CD4-positive, alpha-beta T cell treated with Interleukin-2 at 100 ng/mL for 4 hours (primary cell): ENCODE measurements around the gene IGSF11.

Source experiments
- DNase-seq: peaks from one replicate; pipeline ENCODE4 v3.0.0-alpha.2; 2020; ENCODE audit warnings: low spot score

The IGSF11 gene

DNA sequence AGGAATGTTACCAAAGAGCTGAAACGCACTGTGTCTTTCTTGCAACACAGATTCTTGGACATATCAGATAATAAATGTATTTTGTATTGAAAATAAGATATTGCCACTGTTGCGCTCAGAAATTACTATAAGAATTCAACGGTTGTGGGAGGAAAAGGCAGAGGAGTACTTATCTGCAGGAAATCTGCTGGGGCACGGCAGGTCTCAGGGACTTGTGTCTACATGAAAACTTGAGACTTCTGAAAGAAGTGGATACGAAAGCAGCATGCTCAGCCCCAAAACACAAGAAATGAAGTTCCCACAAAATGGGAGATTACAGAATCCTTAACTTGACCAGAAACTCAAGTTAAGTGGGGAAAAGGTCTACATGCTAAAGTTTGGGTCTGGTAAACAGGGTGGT, 86.5 kb downstream of the IGSF11 start:
- DNase-seq, result no peak

DNA sequence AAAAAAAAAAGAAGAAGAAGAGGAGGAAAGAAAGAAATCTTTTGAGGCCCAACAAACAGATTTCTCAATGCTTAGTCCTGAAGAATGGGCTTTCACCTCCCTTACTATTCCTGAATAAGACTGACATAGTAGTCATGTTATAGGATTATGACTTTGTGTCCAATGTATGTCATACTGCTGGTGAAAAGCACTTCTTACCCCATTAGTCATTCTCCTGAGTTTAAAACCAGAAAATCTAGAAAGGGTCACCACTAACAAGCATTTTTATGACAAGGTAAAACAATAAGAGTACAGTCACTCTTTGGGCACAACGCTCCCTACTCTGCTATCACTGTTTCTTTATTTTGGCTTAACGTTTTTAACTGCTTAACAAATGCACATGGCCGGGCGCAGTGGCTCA, 88.2 kb downstream of the IGSF11 start:
- no peak for DNase-seq

DNA sequence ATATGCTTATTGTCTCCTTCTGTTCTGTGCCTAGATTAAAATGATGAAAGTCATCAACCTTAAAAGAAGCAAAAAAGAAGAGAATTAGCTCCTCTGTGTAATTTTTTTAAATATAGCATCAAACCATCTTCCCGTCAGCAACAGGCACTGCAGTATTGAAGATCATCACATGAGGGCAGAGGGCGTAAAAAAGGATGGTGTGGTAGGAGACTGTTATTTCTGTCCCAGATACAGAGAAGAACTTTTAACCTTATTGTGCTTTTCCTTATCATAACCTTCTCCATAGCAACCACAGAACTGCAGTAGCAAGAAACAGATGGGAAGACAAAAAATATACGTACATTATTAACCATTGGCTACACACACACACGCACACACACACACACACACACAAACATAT, 88.8 kb downstream of the IGSF11 start:
- no peak for DNase-seq

DNA sequence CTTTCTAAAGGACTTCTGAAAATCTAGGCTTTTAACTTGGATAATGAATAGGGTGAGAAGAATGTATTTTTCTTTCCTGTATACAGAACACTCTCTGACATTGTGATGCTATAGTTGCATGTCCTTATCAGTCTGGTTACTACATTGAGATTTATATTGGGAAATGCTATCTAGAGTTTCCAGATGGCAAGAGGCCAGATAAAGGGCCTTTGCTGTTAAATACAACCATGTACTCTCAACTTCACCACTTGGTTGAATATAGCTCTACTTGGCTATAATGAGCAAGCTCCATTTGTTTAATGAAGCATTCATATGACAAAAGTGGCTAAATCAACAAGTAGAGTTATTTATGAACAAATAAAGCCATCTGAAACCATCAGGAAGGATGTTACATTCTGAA, 91.0 kb downstream of the IGSF11 start:
- DNase-seq, result no peak

DNA sequence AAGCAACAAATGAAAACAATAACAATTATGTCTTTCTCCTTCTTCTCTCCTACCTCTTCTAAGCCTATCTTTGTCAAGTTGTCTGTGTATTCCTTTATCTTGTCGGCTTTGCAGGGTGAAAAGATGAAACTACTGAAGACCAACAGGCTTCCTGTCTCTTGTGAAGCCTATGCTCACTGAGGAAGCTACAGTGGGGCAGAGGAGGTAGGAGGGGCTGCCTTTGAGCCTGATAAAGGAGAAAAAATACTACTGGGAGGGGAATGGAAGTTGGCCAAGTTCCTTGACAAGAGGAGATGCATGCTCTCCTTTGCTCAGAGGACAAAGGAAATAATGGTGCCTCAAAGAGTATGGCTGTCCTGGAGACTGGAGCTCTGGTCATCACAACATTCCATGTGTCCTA, 92.0 kb downstream of the IGSF11 start:
- DNase-seq, result no peak

DNA sequence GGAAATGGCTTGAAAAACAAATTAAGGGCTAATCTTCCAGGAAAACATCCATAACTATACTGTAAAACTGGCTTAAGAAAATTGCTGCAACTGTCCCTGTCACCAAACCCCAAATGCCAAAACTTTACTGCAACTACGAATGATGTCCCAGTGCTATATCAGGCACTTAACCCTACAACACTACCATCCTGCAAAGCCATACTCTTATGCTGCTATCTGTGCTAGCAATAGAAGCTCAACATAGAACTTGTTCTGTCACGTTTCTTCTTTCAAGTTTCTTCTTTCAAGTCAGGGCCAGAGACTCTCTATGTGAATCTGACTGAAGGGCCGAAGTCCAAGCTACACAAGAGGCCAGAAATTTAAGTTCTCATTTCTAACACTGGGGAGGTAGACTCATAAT, 92.5 kb downstream of the IGSF11 start:
- no peak for DNase-seq

DNA sequence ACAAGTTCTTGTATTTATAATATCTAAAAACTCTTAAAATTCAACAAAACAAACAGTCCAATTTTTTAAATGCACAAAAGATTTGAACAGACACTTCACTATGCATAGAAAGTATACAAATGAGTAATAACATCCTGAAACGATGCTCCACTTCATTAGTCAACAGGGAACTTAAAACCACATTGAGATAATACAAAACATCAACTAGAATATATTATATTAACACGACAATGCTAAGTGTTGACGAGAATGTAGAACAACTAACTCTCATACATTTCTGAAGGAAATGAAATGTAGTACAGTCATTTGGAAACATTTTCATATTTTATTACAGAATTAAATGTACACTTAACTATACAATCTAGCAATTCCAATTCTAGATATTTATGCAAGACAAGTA, 93.4 kb downstream of the IGSF11 start:
- DNase-seq, result no peak

DNA sequence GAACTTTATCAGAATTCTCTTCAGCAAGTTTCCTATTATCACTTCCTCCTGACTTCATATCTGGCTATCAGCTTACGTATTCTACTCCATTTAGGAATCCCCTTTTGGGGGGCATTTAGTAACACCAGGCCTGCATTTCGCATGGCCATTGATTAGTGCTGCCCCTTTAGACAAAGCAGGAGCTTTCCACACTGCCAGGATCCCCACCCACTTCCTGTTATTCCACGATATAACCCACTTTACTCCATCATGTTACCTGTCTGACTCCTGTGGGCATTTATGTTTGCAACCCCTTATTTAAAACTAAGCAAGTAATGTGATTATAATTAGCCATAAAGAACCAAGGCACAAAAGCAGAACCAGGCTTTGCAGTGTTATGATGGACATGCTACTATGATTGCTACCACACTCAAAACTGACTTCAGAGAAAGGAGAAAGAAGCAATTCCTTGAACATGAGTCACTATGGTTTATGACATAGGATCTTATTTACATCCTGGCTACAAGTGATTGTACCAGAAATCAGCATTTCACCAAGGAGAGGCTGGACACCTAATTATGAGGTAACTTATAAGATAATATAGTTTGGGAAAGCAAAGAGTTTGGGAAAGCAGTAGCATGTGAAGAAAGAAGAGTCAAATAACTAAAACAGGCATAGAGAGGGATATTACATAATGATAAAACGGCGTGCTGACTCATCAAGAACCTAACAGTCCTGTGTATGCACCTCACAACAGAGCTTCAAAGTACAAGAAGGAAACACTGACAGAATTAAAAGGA, 96.3 kb downstream of the IGSF11 start:
- DNase-seq, result no peak

DNA sequence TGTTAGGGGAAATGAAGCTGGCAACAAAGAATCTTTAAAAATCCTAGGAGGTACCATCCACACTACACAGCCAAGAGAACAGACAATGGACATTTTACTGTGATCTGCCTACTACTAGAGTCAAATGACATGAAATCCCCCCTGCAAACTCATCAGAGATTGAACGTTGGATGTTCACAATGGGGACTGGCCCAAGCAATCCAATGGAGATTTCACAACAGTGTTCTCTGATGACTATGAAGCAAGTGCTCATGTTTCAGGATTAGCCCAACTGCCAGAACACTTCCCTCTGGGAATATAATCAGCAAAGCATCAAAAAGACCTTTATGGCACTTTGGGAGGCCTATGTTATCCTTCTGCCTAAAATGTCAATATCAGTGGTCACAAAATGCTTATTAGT, 97.8 kb downstream of the IGSF11 start:
- no peak for DNase-seq

DNA sequence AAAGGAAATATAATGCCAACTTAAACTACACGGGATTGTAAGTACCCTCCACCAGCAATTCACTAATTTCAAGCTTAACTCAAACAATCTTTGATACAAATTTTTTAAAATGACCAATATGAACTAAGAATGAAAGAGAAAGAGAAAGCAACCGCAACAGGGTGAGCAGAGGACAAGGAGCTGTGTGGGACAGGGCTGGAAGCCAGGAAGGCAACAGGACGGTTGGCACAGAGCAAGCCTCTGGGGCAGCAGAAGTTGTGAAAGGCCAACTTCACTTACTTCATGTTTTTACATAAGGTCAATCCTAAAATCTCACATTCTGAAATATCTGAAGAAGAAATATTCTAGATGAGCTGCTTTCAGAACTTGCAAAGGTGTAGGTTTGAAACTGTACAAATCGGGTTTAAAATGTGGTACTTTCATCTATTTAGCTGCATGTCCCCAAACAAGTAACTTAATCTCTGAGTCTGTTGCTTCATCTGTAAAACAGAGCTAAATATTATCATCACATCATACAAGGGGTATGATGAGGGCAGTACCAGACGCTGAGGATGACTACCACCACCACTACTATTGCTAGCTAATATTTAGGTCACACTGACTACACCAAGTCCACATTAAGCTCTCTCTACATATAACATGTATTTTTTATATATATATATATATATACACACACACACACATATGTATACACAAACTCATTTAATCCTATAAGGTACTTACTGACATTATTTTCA, 101.7 kb downstream of the IGSF11 start:
- no peak for DNase-seq

DNA sequence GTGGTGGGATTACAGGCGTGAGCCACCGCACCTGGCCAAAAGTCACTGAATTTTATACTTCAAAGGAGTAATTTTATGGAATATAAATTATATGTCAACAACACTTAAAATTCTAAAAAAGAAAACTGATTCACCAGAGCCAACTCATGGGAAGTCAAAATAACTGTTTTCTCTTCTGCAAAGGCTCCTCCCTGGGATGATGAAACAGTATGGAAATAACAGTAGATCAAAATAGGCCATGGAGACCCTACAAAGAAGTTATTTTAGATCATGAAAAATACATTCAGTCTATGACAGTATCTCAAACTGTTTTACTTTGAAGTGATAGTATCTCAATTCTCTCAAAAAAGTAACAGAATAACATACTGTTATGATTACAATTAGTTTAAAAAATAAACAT, 102.7 kb downstream of the IGSF11 start:
- no peak for DNase-seq

DNA sequence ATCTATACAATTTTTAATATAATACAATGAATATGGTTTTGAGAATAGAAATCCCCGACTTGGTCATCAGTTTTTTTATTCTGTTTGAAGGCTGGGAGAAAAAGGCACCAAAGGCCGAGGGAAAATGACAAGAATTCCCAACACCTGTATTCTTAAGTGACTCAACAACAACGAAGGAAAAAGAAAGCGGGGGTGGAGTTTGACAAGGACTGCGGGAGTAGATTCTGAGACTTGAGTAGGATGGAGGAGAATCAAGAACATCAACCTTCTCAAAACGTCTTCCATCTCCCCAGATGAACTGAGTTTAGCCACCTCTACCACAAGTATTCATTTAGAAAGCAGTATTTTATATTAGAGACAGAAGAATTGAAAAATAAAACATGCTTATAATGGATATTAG, 107.2 kb downstream of the IGSF11 start:
- no peak for DNase-seq

DNA sequence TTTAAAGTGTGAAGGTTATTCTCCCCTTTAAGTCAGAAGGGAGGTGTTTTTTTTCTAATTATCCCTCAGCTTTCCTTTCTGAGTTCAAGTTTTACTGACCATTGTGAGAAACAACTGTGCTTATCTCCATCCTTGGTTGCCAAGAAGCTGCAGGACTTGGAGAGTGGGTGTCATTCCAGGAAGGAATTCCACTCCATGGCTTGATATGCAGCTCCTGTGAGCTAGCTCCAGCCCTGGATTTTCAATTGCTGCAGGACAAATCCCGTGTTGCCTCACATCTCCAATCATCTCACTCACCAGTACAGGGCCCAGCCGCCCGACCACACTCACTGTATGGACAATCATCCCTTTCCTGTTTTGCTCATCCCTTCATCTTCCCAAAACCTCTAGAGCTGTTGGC, 122.5 kb downstream of the IGSF11 start:
- no peak for DNase-seq

DNA sequence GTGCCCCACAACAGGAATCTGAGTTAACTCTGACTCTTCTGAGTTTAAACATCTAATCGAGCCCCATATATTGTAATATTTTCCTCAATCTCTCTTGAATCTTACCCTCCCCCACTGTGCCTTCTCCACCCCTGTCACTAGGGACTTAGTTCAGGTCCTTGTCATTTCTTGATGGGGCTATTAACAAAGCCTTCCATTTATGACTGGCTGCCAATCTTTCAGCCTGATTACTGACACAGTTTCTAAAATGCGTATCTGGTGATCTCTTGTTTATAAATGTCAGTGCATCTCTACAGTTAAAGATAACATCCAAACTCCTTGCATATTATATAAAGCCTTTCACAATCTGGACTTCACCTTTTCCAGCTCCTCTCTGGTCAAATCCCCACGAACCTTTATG, 124.3 kb downstream of the IGSF11 start:
- no peak for DNase-seq

DNA sequence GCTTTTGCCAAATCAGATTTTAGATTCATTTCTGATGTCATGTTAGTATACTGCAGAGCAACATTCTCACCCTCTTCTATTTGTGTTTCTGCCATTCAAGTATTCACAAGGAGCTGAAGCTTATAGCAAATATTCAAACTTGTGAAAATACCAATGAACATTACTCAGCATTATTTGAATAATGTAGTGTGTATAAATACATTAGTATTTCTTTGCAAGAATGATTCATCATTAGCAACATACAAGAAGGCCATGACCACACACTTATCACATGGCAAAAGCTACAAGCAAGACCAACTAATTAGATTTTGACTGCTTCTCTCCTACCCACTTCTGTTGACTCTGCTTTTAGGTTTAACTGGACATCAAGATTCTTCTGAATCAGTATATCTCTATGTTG, 124.9 kb downstream of the IGSF11 start:
- no peak for DNase-seq

DNA sequence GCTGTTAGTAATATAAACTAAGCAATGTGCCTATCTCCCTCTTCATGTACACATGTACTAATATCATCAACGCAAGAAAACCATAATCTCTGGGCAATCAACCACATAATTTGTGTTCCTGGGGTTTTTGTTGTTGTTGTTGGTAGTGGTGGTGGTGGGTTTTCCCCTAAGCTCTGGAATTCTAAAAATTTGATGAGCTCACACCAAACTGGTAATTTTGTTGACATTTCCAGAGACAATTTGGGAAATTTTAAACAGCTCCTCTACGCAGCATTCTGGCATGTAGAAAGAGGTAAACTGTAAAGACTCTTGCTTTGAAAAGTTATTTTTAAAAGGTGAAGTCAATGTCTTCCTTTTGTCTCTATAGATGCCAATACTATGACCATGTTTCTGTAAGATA, 126.7 kb downstream of the IGSF11 start:
- no peak for DNase-seq

DNA sequence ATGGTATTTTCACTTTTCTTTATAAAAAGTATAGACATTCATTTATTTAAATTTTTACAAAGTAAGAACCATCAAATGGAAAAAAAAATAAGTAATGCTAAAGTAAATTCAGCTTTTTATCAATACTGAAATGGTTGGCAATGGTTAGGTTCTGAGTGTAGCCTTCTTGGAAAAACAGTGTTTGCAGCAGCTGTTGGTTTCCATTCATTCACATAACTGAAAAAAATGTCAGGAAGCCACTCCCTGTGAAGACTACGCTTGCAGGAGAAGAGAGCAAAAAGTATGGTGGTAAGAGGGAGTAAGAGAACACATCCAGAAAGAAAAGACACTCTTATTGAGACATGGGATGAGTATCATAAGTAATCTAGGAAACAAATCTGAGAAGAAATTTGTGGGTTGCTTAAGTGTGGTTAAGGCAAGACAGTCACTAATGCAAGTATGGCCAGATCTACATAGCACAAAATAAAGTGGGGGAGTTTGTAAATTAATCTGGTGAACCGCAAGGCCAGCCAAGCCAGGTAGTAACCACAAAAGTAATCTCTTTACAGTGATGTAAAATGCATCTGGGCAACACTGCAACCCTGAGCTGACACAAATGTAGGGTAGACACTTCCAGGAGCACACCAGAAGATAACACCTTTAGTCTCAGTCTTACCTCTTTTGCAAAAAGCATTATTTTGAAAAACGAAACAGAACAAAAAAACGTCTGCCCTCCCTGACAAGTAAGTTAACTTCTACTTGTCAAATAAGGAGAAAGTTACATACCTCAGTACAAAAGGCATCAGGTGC, 133.7 kb downstream of the IGSF11 start:
- DNase-seq, result no peak

DNA sequence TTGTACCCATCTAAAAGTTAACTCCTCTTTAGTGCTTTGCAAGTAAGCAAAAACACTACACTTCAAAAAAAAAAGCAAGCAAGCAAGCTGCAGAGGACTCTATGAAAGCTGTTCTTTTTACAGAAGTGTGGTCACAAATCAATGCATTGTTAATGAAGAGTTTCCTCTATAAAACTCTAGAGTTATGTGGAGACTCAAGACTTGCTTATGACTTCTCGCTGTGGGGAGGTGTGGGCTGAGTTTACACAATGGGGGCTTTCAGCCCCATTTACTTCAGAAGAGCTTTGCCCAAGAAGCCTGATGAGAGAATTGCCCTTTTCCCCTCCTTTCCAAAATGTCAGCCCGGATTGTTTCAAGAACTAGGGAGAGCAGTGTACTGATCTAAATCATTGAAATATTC, 144.4 kb downstream of the IGSF11 start:
- DNase-seq, result no peak

DNA sequence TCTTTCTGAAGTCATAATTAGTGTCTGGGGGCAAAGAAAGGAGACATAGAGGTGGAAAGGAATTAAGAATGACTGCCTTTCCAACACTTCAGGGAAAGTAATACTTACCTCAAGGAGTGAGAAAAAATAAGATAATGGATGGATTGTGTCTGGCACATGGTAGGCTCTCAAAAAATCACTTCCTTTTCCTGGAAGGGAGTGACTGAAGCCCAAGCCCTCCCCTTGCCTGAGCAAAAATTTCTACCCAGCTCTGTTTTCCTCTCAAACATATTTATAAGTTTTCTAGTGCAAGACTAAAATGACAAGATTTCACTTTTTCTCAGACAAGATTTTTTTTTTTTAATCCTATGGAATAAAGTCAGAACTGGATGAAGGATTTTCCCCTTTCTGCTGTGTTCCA, 145.0 kb downstream of the IGSF11 start:
- DNase-seq, result no peak

DNA sequence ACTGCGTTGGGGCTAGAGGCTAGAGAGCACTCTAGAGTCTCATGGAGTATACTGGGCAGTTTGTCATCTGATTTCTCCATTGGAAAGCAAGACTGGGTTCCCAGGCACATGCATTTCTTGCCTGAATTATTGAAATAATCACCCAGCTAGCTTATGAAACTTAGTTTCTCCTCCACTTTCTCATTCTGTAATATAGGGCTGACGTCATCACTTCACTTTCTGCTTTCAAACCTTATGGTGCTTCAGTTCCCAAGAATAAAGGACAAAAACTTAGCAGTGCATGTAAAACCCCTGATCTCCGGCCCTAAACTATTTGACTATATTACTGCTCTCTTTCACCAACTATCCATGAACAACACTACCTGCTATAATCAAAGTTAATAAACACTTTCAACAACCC, 147.9 kb downstream of the IGSF11 start:
- no peak for DNase-seq

DNA sequence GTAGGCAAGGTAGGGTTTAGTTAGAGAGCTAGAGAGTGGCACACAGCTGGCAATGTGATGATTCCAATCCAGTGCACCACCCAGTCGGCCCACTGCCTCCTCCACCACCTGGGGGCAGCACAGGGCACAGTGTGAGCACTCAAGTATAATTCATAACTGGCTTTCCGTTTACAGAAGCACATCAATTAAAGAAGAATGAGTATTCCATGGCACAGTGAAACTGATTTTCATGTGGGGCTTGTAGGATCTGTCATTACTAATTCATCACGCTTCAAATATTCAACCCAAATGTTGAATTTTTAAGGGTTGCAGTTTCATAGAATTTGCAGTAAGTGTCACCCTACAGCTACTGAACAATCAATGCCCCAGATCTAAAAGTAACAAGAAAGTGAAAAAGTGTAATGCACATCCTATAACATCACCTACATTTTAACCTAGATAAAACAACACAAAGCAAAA, 149.9 kb downstream of the IGSF11 start:
- DNase-seq, result peak; percentile 72

DNA sequence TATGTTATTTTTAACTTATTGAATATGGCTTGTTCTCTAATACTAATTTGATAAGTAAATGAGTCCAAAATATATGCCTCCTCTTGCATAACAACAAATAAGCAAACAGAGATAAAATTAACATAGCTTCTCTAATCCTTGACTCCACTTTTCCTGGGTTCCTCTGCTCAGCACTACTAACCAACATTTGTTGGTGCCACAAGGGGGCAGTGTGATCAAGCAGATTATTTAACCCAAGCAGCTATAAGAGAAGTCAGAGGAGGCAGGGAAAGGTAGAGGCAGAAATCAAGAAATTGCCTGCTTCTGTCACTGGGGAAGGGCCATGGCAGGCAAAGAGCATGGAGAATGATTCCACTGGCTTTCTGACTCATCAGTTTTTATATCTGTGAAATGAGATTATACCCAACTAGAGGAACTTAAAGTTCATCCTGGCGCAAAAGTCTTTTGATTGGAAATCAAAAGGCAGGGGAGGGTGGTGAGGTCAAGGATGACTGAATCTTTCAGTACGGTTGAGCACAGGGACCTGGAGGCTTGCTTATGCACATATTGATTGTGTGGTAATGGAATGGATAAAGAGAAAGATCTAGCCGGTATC, 152.2 kb downstream of the IGSF11 start:
- DNase-seq, result peak; percentile 71

DNA sequence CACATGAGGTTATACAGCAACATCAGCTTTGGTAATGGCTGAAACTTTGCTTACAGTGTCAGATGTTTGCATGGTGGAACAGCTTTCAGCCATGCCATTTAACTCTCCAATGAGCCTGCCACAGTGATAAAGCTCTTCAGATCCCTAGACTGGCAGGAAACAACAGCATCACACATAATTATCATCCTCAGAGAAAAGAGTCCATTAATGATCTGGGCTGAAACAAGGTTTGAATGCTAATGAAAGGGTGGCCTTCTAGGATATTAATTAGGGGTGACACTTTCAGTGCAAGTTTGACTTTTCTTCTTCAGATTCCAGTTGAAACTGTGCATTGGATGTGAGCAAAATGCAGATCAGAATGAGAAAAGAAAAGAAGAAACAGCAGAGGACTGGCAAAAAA, 166.6 kb downstream of the IGSF11 start:
- DNase-seq, result no peak
